ENCODE results near the gene TMEM272.

GRCh38 chr13:51856998-51857397 is 12.0 kb upstream of the TMEM272 start:
- TF ChIP-seq CTCF (IDR thresholded peaks at IDR 0.05; ENCODE audit: insufficient read depth, low read length, poor library complexity, severe bottlenecking), result no peak
- no peak for TF ChIP-seq EZH2phosphoT487 (conservative IDR thresholded peaks at IDR 0.05; ENCODE audit: low read length)
